Measurements from ENCODE around the gene WWP2.

DNA sequence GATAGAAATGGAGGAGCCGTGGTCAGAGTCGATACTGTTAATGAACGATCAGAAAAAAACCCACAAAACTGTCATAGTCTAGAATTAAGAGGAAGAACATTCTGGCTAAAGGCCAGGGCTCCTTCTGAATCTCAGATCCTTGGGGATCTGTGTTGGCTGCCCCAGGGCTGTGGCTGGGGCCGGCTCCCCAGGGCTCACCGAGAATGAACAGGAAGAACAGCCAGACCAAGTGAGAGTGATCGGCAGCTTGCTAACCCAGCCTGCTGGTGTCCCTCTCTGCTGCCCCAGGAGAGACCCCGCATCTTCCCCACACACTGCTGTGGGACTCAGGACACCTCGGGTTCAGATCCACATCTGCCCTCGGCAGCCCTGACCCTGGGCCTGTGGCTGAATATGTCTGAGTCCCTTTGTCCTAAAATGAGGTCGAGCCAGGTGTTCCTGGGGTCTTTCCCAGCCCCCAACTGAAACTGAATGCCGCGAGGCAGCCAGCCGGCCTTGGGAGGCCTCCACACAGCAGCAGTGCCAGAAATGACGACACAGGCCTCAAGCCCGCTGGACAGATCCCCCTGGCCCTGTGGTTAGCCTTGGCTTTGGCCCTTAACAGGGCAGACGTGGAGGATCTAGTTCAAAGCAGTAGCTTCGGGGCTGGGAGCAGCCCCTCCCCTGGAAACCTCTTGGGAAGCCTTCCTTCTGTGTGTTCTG, 165.1 kb downstream of the WWP2 start:
- TF ChIP-seq EP300 (IDR thresholded peaks at IDR 0.05; ENCODE audit: borderline replicate concordance) (no peak), YY1 (IDR thresholded peaks at IDR 0.05; ENCODE audit: low read depth) (no peak), CEBPB (IDR thresholded peaks at IDR 0.05) (no peak)
